Tibial nerve (tissue), 4 donors: Measurements from ENCODE around the gene PSME3IP1.

ENCODE experiments used
- EP300 ChIP-seq, 2 donors: sonication (generic); formaldehyde crosslinking; IDR thresholded peaks; one replicate each; pipeline ENCODE4 v1.6.1; 2017; ENCODE audit warnings: antibody characterized with exemption in 2 of 2, mild to moderate bottlenecking in 1 of 2
- POLR2A ChIP-seq, 2 donors: fragments of 450-650 bp; IDR thresholded peaks; one replicate each; pipeline ENCODE4 v1.6.1; 2017; ENCODE audit warnings: antibody characterized with exemption in 2 of 2, mild to moderate bottlenecking in 2 of 2, moderate library complexity in 2 of 2
- TF ChIP-seq, protein P1 (sequence below), 5 experiments: fragments of 200-600 bp in 3 of 5; fragments of 450-650 bp in 2 of 5; sonication (generic) in 3 of 5; IDR thresholded peaks; one replicate each; pipeline ENCODE4 v1.5.1; 2016 to 2019; ENCODE audit warnings: antibody characterized with exemption in 5 of 5, mild to moderate bottlenecking in 3 of 5, moderate library complexity in 2 of 5

DNA sequence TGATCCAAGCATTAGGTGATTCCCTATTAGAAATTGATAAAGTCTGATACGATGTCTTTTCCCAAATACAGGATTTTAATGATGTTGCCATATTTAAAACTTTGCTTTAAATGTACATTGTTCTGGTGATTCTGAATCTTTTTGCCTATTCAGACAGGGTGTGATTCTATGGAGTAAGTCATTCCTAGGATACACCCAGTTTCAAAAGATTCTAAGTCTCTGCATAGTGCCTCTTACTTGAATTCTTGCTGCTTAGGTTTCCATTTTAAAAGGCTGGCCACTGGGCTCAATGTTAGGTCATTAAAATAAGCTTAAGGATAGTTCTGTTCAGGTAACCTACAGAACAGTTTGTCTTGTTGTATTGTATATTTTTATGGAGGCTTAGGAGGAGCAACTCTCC is 37.2 kb upstream of the PSME3IP1 start:
- no peak for TF ChIP-seq POLR2A (IDR thresholded peaks at IDR 0.05)
- TF ChIP-seq, protein P1, sequence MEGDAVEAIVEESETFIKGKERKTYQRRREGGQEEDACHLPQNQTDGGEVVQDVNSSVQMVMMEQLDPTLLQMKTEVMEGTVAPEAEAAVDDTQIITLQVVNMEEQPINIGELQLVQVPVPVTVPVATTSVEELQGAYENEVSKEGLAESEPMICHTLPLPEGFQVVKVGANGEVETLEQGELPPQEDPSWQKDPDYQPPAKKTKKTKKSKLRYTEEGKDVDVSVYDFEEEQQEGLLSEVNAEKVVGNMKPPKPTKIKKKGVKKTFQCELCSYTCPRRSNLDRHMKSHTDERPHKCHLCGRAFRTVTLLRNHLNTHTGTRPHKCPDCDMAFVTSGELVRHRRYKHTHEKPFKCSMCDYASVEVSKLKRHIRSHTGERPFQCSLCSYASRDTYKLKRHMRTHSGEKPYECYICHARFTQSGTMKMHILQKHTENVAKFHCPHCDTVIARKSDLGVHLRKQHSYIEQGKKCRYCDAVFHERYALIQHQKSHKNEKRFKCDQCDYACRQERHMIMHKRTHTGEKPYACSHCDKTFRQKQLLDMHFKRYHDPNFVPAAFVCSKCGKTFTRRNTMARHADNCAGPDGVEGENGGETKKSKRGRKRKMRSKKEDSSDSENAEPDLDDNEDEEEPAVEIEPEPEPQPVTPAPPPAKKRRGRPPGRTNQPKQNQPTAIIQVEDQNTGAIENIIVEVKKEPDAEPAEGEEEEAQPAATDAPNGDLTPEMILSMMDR (IDR thresholded peaks at IDR 0.05) = no peak
- TF ChIP-seq EP300 (IDR thresholded peaks at IDR 0.05) = no peak
